ENCODE measurements around the gene SH2D3C. TPM values are rescaled to one million over a fixed set of nuclear protein-coding genes. Genes with fewer than 3 reads are reported as not detected.

The SH2D3C gene
- total RNA-seq, 2 donors from 2014 or later, result 5.3 to 13.1 TPM

DNA sequence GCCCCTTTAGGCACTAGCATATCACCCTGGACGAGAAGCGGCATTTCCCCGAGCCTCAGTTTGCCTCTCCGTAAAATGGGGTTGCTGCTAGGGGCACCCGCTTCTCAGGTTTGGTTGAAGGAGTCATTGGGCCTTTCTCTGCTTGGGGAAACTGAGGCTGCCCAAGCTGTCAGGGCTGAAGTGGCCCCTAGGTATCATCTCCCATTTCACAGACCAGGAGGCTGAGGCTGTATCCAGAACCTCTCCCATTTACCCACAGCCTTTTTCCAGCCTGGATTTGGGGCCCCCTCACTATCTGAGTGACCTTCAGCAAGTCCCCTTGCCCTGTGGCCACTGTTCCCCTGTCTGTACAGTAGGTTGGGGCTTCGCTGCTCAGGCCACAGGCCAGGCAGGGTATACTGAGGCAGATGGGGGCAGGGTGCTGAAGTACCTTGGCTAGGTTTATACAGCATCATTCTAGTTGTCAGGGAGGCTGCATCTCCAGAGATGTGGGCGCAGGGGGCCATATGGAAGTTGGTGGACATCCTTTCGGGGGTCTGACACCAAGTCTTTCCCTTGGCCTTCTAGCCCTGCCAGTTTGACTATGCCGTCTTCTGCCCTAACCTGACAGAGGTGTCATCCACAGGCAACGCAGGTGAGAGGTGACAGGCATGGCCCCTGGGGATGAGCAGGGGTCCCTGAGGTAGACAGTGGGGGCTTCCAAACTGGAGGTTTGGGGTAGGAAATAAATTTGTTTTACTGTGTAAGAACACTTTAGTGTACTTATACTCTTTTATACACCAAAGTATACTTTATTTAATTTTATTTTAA is 32.1 kb upstream of the SH2D3C start:
- no peaks in the 10 kb centered on the region for H3K9me3 ChIP-seq
- peaks cover 0 to 14% of the 10 kb centered on the region in 2 donors for H3K4me1 ChIP-seq (ENCODE audit: control insufficient read depth in 1 of 2, low read depth in 2 of 2)
- DNase-seq (ENCODE audit: low spot score) (no peak), ATAC-seq (ENCODE audit: insufficient number of reproducible peaks, low FRiP score, low read depth) (no peak)
- TF ChIP-seq, protein P1, sequence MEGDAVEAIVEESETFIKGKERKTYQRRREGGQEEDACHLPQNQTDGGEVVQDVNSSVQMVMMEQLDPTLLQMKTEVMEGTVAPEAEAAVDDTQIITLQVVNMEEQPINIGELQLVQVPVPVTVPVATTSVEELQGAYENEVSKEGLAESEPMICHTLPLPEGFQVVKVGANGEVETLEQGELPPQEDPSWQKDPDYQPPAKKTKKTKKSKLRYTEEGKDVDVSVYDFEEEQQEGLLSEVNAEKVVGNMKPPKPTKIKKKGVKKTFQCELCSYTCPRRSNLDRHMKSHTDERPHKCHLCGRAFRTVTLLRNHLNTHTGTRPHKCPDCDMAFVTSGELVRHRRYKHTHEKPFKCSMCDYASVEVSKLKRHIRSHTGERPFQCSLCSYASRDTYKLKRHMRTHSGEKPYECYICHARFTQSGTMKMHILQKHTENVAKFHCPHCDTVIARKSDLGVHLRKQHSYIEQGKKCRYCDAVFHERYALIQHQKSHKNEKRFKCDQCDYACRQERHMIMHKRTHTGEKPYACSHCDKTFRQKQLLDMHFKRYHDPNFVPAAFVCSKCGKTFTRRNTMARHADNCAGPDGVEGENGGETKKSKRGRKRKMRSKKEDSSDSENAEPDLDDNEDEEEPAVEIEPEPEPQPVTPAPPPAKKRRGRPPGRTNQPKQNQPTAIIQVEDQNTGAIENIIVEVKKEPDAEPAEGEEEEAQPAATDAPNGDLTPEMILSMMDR (IDR thresholded peaks at IDR 0.05), result no peak
- H3K36me3 ChIP-seq, result peaks cover 60% of the 10 kb centered on the region
- no peak overlapping the region for H3K4me3 ChIP-seq
- peak overlapping the region in 1 of 2 donors; percentile 2 for H3K27ac ChIP-seq
- H3K27me3 ChIP-seq (replicated peaks; ENCODE audit: insufficient read depth), result no peaks in the 10 kb centered on the region

DNA sequence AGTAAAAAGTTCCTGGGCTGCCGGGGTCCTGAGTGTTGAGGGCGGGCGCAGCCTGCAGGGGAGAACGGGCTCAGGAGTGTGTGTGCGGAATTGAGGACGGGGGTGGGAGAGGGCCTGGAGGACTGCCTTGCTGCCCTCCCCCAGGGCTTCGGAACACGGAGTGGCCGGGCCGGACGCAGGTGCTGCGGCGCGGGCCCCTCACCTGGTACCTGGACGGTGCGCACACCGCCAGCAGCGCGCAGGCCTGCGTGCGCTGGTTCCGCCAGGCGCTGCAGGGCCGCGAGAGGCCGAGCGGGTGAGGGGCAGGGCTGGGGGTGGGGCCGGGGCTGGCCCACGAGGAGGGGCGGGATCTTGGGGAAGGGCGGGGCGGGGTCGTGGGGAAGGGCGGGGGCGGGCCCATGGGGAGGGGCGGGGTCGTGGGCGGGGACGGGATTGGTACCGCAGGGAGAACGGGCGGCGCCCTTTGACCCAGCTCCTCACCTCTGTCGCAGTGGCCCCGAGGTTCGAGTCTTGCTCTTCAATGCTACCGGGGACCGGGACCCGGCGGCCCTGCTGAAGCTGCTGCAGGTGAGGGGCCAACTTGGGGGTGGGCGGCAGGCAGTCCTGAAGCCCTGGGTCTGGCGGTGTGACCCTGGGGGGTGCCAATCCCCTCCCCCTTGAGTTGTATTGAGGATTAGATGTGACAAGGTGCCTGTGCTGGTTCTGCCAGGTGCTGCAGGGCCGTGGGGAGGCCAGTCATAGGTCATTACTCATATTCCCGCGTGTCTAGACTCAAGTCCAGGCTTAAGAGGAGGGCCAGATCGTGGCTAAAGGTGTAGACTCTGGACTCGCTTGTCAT is 31.3 kb upstream of the SH2D3C start:
- H3K27ac ChIP-seq, result peak overlapping the region in 1 of 2 donors; percentile 2
- no peaks in the 10 kb centered on the region for H3K9me3 ChIP-seq
- no peak overlapping the region for H3K4me3 ChIP-seq
- ATAC-seq (ENCODE audit: insufficient number of reproducible peaks, low FRiP score, low read depth) (no peak), DNase-seq (ENCODE audit: low spot score) (no peak)
- peaks cover 6 to 20% of the 10 kb centered on the region in 2 donors for H3K4me1 ChIP-seq (ENCODE audit: control insufficient read depth in 1 of 2, low read depth in 2 of 2)
- no peaks in the 10 kb centered on the region for H3K27me3 ChIP-seq (replicated peaks; ENCODE audit: insufficient read depth)
- peaks cover 52% of the 10 kb centered on the region for H3K36me3 ChIP-seq
- TF ChIP-seq, protein P1 (IDR thresholded peaks at IDR 0.05), result no peak

DNA sequence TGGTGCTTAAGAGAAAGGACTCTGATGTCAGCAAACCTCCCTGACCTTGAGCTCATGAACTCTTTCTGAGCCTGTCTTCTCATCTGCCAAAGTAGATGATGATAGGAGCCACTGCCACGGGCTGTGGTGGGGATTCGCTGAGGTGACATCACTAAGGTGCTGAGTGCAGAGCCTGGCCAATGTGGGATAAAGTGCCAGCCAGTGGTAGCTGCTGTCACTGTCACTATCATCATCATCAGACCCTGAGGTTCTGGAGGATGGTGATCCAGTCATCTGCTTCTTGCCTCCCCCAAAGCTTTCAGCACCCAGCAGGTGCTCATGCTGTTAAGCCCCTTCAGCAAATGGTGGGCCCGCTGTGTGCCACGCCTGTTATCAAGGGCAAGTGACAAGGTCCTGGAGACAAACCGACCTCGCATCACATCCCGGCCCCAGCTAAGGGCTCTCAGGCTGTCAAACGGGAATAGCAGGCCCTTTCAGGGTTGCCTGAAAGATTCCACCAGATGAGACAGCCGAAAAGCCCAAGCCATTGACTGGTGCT is 30.6 kb upstream of the SH2D3C start:
- H3K4me1 ChIP-seq (ENCODE audit: control insufficient read depth in 1 of 2, low read depth in 2 of 2), result peaks cover 12 to 27% of the 10 kb centered on the region in 2 donors
- TF ChIP-seq, protein P1 (IDR thresholded peaks at IDR 0.05), result no peak
- ATAC-seq (ENCODE audit: insufficient number of reproducible peaks, low FRiP score, low read depth) (no peak), DNase-seq (ENCODE audit: low spot score) (no peak)
- no peak overlapping the region for H3K4me3 ChIP-seq
- no peaks in the 10 kb centered on the region for H3K9me3 ChIP-seq
- H3K27ac ChIP-seq, result no peak overlapping the region
- H3K36me3 ChIP-seq, result peaks cover 47% of the 10 kb centered on the region
- H3K27me3 ChIP-seq (replicated peaks; ENCODE audit: insufficient read depth), result no peaks in the 10 kb centered on the region

DNA sequence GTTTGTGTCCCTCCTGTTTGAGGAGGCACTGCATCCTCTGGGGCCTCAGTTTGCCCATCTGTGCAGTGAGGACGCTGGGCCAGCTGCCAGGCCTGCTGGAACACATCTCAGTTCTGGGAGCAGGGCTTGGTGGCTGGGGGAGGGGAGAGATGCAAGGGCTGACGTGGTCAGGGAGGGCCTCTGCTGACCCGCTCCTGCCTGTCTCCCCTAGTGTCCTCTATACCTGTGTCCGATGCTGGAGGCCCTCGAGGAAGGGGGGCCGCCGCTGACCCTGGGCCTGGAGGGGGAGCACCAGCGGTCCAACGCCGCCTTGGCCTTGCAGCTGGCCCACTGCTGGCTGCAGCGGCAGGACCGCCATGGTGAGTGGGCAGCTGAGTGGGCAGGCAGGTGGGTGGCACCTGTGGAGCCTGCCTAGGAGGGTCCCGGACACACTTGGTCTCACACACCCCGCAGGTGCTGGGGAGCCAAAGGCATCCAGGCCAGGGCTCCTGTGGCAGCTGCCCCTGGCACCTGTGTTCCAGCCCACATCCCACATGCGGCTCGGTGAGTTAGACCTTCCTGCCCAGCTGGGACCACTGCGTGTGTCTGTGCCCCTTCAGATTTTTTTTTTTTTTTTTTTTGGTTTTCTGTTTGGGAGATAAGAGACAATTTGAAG is 30.0 kb upstream of the SH2D3C start:
- Histone ChIP-seq H3K27ac (no peak overlapping the region), H3K4me3 (no peak overlapping the region), H3K27me3 (replicated peaks; ENCODE audit: insufficient read depth) (no peaks in the 10 kb centered on the region), H3K4me1 (ENCODE audit: control insufficient read depth in 1 of 2, low read depth in 2 of 2) (peaks cover 17 to 33% of the 10 kb centered on the region in 2 donors), H3K36me3 (peaks cover 41% of the 10 kb centered on the region), H3K9me3 (no peaks in the 10 kb centered on the region)
- DNase-seq (ENCODE audit: low spot score) (no peak), ATAC-seq (ENCODE audit: insufficient number of reproducible peaks, low FRiP score, low read depth) (no peak)
- TF ChIP-seq, protein P1 (IDR thresholded peaks at IDR 0.05), result no peak

Measured in thoracic aorta (tissue), 2 donors.